Bronchial epithelial cell (primary cell): ENCODE data around the gene NR2C2AP. TPM values are rescaled to one million over a fixed set of nuclear protein-coding genes. Genes with fewer than 3 reads are reported as not detected.

ENCODE experiments used
- DNase-seq: peaks from one replicate; pipeline ENCODE4 v3.0.0-alpha.2; 2010; ENCODE audit warnings: low read depth
- FAIRE-seq: peaks from 2 replicates; lab custom pipeline; 2011; peaks lifted over from hg19 to GRCh38; lab: Jason Lieb, UNC
- H3K27me3 ChIP-seq: 2 replicates; pipeline ENCODE4 v1.5.1; 2011; ENCODE audit warnings: low read length; ENCODE audit not compliant: control insufficient read depth, insufficient read depth
- H3K36me3 ChIP-seq: 2 replicates; pipeline ENCODE4 v1.5.1; 2011; ENCODE audit warnings: low read length; ENCODE audit not compliant: control insufficient read depth, insufficient read depth
- H3K4me3 ChIP-seq: 2 replicates; pipeline ENCODE4 v1.5.1; 2011; ENCODE audit warnings: mild to moderate bottlenecking, low read depth, low read length, control low read depth
- CTCF ChIP-seq: IDR thresholded peaks from 2 replicates; pipeline ENCODE4 v1.5.1; 2011; ENCODE audit warnings: mild to moderate bottlenecking, moderate library complexity, low read length, control low read depth, inconsistent platforms; ENCODE audit not compliant: insufficient read depth, severe bottlenecking
- total RNA-seq: library from RNA; depleted of rRNA; stranded (reverse); fragments of >200 nt; gene quantifications from 2 replicates; pipeline ENCODE4 v1.2.1, GENCODE V29; 2014

Gene NR2C2AP
- total RNA-seq, 1 donor from 2014 or later = 49.0 TPM

- Histone ChIP-seq H3K4me3 (no peak overlapping the region), H3K36me3 (no peaks in the 10 kb centered on the region), H3K27me3 (no peaks in the 10 kb centered on the region)
- DNase-seq = no peak
- FAIRE-seq = no peak
- no peak for TF ChIP-seq CTCF
These were observed 33.0 kb upstream of the NR2C2AP start for GRCh38 chr19:19236173-19236572.

GRCh38 chr19:19234220-19234816 is 31.1 kb upstream of the NR2C2AP start:
- Histone ChIP-seq H3K36me3 (no peaks in the 10 kb centered on the region), H3K27me3 (no peaks in the 10 kb centered on the region), H3K4me3 (no peak overlapping the region)
- DNase-seq = no peak
- FAIRE-seq = no peak
- no peak for TF ChIP-seq CTCF

GRCh38 chr19:19232261-19232721 is 29.1 kb upstream of the NR2C2AP start:
- no peak for FAIRE-seq
- Histone ChIP-seq H3K4me3 (no peak overlapping the region), H3K27me3 (no peaks in the 10 kb centered on the region), H3K36me3 (no peaks in the 10 kb centered on the region)
- no peak for TF ChIP-seq CTCF
- no peak for DNase-seq

GRCh38 chr19:19230999-19231398 is 27.8 kb upstream of the NR2C2AP start:
- no peak for TF ChIP-seq CTCF
- Histone ChIP-seq H3K27me3 (no peaks in the 10 kb centered on the region), H3K4me3 (no peak overlapping the region), H3K36me3 (no peaks in the 10 kb centered on the region)
- FAIRE-seq (no peak), DNase-seq (no peak)

- no peak for FAIRE-seq
- TF ChIP-seq CTCF = no peak
- Histone ChIP-seq H3K4me3 (no peak overlapping the region), H3K27me3 (no peaks in the 10 kb centered on the region), H3K36me3 (no peaks in the 10 kb centered on the region)
- no peak for DNase-seq
These were observed 26.5 kb upstream of the NR2C2AP start for GRCh38 chr19:19229701-19230100.

GRCh38 chr19:19227217-19227616 is 24.0 kb upstream of the NR2C2AP start:
- no peak for FAIRE-seq
- no peak for TF ChIP-seq CTCF
- no peaks in the 10 kb centered on the region for H3K36me3 ChIP-seq
- no peak for DNase-seq
- no peak overlapping the region for H3K4me3 ChIP-seq
- H3K27me3 ChIP-seq = no peaks in the 10 kb centered on the region
